Stimulated activated CD4-positive, alpha-beta T cell treated with anti-CD3 and anti-CD28 coated beads, Interleukin-12 subunit alpha, Interleukin-12 subunit beta, amount 100 ng/mL, for 4 hours (primary cell): Measurements from ENCODE around the gene MBD6.
"Not testable (repeated sequence)": the region's sequence is repeated elsewhere in the genome, so short reads cannot be mapped to it uniquely, and the experiment has no call there.

Source experiments
- DNase-seq: peaks from one replicate; pipeline ENCODE4 v3.0.0-alpha.2; 2020

MBD6 gene

DNA sequence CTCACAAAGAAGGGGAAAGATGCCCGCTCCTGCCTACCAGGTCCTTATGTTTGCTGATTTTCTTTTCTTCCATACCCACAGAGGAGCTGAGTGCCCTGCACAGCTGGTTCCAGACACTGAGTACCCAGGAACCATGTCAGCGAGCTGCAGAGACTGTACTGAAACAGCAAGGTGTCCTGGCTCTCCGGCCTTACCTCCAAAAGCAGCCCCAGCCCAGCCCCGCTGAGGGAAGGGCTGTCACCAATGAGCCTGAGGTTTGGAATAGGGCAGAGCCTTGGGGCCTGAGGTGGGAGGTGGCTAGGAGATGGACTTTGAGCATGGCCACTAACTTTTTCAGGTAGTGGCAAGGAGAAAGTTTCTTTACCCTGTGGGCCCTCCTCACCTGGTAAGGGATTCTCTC lies 32.5 kb upstream of the MBD6 start:
- DNase-seq: no peak

DNA sequence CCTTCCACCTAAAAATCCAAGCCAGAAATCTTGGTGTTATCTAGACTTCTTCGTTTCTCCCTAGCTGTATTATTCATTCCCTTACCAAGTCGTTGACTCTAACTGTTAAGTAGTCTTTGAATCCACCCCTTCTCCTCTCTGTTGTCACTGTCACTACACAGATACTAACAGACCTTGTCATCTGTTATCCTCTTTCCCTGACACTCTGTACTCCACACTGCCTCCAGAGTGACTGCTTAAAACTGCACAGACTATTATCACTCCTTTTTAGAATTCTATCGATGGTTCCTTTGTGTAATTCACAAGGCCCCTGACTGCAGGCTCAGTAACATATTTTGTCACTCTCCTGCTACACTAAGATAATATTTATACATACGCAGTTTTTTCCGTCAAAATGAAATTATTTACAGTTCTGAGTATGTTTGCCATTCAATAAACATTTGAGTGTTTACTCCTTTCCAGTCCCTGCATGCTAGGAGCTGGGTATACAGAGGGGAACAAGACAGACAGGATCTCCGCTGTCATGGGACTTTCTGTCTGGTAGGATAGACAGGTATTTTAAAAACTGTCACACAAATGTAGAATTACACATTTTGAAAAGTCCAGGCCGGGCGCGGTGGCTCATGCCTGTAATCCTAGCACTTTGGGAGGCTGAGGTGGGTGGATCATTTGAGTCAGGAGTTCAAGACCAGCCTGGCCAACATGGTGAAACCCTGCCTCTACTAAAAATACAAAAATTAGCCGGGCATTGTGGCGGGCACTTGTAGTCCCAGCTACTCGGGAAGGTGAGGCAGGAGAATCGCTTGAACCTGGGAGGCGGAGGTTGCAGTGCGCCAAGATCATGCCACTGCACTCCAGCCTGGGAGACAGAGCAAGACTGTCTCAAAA lies 31.0 kb upstream of the MBD6 start:
- DNase-seq: no peak

DNA sequence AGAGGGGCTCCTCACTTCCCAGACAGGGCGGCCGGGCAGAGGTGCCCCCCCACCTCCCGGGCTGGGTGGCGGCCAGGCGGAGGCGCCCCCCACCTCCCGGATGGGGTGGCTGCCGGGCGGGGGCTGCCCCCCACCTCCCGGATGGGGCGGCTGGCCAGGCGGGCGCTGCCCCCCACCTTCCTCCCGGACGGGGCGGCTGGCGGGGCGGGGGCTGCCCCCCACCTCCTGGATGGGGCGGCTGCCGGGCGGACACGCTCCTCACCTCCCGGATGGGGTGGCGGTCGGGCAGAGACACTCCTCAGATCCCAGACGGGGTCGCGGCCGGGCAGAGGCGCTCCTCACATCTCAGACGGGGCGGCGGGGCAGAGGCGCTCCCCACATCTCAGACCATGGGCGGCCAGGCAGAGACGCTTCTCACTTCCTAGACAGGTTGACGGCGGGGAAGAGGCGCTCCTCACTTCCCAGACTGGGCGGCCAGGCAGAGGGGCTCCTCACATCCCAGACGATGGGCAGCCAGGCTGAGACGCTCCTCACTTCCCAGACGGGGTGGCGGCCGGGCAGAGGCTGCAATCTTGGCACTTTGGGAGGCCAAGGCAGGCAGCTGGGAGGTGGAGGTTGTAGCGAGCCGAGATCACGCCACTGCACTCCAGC lies 27.4 kb upstream of the MBD6 start:
- DNase-seq: not testable (repeated sequence)

DNA sequence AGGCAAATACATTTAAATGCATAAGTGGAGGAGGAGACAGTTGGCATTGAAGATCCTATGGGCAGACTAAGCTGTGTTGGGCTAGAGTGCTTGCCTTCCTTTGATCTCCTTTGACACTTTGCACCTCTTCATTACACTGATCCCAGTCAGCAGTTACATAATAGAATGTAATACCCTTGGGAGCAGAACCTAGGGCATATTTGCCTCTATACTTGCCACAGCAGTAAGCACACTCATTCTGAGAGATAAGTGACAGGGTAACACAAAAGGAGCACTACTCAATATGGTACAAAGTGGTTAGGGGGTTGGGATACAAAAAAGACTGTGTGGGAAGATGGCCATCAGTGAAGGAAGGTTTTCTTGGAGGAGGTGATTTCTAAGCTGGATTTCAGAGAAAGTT lies 25.8 kb upstream of the MBD6 start:
- no peak for DNase-seq

DNA sequence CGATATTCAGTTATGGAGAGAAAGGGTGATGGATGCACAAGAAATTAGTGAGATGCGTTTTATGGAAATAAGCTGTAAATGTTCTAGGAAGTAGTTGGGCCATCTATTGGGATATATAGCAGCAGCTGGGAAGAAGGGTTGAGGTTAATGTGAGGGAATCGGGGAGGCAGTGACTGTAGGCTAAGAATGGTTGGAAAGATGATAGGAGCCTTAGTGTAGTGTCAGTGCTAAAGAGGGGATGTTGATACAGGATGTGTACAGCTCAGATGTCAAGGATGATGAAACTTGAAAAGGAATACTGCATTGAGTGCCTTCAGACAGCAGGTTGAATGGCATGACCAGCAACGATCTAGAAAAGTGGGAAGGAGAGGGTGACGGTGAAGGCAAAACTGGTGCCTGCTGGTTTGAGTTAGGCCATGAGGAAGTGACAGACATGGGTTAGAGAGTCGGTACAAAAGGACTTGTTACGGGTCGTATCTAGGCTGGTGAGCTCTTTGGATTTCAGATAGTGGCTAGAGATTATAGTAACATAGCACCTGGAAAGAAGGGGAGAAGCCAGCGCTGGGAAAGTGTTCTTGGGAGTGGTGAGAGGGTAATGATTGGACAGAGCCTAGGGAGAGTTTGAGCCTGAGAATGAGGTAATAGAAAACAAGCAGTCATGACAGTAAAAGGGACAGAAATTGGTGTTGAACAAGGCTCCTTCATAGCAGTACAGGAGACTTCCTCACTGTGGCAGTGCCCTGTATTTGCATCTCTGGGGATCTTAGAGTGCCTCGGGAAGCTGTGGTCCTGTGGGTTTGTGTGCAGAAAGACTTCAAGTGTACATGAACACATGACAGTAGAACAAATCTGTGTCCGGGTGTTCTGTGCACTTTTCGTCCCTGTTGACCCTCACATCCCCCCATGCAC lies 25.1 kb upstream of the MBD6 start:
- no peak for DNase-seq

DNA sequence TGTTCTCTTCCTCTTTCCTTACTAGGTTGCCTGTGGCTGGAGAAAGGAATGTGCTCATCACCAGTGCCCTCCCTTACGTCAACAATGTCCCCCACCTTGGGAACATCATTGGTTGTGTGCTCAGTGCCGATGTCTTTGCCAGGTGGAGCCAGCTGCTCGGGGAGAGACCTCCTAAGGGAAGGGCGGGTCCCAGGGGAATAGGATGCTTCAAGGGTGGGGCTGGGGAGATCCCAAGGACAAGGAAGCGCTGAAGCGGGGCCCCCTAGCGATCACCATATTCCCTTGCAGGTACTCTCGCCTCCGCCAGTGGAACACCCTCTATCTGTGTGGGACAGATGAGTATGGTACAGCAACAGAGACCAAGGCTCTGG lies 24.5 kb upstream of the MBD6 start:
- DNase-seq: no peak

DNA sequence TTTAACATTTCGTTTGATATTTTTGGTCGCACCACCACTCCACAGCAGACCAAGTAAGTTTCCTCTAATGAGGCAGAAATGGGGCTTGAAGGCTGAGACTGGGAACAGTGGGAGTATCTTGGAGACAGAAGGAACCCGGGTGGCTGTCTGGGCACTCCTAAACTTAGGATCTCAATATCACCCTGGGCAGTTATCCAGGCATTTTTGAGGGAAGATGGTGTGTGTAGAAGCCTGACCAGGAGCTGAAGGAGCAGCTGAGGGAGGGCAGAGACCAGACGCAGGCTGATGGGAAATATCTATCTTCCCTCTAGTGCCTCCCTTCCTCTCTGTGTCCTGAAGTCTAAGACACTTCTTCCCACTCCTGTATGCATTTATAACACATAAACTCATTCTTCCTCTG lies 24.1 kb upstream of the MBD6 start:
- no peak for DNase-seq

DNA sequence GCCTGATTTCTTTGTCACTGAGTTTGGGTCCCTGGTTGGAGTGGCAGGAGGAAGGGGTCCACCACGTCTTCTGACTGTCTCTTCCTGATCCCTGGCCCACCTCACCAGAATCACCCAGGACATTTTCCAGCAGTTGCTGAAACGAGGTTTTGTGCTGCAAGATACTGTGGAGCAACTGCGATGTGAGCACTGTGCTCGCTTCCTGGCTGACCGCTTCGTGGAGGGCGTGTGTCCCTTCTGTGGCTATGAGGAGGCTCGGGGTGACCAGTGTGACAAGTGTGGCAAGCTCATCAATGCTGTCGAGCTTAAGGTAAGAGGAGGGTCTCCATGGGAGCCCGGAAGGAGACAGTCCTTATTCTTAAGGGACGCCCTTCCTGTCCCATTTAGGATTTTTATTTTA lies 22.4 kb upstream of the MBD6 start:
- DNase-seq: no peak

DNA sequence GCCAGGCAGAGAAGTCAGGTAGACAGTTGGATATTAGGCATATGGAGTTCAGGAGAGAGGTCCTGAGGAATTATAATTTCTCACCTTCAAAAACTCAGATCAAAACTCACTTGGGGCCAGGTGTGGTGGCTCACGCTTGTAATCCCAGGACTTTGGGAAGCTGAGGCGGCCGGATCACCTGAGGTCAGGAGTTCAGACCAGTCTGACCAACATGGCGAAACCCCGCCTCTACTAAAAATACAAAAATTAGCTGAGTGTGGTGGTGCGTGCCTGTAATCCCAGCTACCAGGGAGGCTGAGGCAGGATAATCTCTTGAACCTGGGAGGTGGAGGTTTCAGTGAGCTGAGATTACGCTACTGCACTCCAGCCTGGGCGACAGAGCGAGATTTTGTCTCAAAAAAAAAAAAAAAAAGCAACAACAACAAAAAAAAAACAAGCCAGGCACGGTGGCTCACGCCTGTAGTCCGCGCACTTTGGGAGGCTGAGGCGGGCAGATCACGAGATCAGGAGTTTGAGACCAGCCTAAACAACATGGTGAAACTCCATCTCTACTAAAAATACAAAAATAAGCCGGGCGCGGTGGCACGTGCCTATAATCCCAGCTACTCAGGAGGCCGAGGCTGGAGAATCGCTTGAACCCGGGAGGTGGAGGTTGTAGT lies 20.2 kb upstream of the MBD6 start:
- not testable (repeated sequence) for DNase-seq

DNA sequence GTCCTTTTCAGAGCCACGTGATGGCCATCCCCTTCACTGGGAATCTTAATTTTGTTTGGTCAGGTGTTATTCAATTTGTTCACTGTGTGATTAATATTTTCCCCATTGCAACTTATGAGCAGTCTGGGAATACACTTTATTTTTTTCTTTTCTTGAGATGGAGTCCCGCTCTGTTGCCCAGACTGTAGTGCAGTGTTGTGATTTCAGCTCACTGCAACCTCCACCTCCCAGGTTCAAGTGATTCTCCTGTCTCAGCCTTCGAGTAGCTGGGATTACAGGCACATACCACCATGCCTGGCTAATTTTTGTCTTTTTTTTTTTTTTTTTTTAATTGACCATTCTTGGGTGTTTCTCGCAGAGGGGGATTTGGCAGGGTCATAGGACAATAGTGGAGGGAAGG lies 16.1 kb upstream of the MBD6 start:
- not testable (repeated sequence) for DNase-seq

DNA sequence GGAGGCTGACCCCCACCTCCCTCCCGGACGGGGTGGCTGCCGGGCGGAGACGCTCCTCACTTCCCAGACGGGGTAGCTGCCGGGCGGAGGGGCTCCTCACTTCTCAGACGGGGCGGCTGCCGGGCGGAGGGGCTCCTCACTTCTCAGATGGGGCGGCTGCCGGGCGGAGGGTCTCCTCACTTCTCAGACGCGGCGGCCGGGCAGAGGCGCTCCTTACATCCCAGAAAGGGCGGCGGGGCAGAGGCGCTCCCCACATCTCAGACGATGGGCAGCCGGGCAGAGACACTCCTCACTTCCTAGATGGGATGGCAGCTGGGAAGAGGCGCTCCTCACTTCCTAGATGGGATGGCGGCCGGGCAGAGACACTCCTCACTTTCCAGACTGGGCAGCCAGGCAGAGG lies 14.8 kb upstream of the MBD6 start:
- DNase-seq: not testable (repeated sequence)

DNA sequence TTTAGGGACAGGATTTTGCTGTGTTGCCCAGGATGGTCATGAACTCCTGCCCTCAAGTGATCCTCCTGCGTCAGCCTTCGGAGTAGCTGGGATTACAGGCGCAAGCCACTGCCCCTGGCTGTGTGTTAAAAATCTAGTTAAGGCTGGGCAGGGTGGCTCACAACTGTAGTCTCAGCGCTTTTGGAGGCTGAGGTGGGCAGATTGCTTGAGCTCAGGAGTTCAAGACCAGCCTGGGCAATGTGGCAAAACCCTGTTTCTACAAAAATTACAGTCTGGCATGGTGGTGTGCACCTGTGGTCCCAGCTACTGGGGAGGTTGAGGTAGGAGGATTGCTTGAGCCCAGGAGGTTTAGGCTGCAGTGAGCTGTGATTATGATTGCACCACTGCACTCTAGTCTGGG lies 11.5 kb upstream of the MBD6 start:
- no peak for DNase-seq

DNA sequence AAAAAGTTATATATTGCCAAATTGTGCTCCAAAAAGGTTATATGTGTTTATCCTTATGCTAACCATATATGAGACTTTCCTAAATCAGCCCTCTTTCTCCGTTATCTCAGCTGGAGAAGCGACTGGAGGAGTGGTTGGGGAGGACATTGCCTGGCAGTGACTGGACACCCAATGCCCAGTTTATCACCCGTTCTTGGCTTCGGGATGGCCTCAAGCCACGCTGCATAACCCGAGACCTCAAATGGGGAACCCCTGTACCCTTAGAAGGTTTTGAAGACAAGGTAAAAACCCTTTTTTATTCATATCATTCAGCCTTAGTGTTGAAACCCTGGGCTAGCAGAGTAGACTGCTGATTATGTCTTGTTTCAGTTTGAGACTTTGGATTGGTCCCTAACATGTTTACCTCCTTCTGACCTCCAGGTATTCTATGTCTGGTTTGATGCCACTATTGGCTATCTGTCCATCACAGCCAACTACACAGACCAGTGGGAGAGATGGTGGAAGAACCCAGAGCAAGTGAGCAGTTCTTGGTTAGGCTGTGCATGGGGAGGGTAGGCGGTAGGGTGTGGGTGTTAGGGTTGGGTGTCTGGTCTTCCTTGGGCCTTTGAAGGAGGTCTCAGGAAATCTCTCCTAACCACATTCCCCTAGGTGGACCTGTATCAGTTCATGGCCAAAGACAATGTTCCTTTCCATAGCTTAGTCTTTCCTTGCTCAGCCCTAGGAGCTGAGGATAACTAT lies 10.9 kb upstream of the MBD6 start:
- DNase-seq: no peak

DNA sequence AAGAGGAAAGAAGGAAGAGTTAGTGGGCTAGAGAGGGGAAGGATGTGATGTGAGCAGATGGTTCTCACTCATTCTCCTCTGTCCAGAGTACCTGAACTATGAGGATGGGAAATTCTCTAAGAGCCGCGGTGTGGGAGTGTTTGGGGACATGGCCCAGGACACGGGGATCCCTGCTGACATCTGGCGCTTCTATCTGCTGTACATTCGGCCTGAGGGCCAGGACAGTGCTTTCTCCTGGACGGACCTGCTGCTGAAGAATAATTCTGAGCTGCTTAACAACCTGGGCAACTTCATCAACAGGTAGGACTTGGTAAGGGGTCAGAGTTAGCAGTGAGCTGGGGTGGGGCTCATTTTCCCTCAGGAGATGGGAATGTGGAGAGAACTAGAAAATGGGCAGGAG lies 10.0 kb upstream of the MBD6 start:
- no peak for DNase-seq

DNA sequence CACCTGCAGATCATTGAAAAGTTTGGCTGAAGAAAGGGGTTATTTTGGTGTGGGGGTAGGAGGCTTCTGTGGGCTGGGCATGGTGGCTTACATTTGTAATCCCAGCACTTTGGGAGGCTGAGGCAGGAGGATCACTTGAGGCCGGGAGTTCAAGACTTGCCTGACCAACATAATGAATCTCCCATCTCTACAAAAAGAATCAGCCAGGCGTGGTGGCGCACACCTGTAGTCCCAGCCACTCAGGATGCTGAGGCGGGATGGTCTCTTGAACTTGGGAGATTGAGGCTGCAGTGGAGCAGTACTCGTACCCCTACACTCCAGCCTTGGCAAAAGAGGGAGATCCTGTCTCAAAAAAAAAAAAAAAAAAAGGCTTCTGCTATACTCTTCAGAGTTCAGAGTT lies 9.4 kb upstream of the MBD6 start:
- no peak for DNase-seq

DNA sequence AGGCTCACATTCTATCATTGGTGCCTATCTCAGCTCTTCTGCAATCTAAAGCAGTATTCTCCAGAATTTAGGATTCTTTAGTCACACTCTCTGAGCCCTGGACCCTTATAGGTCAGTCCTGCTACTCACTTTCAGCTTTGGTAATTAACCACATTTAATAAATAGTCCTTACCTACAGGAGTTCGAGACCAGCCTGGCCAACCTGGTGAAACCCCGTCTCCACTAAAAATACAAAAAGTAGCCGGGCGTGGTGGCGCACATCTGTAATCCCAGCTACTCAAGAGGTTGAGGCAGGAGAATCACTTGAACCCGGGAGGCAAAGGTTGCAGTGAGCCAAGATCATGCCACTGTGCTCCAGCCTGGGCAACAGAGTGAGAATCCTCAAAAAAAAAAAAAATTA lies 8.9 kb upstream of the MBD6 start:
- DNase-seq: not testable (repeated sequence)

DNA sequence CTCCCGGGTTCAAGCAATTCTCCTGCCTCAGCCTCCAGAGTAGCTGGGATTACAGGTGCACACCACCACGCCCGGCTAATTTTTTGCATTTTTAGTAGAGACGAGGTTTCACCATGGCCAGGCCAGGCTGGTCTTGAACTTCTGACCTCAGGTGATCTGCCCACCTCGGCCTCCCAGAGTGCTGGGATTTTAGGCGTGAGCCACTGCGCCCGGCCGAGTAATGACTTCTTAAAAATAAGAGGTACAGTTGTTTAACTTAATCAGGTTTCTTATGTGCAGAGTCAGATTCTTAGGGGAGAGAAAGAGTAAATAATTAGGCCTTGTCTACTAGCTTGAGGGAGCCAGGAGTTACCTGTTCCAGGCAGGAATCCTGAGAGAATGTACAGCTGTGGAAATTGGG lies 8.4 kb upstream of the MBD6 start:
- not testable (repeated sequence) for DNase-seq

DNA sequence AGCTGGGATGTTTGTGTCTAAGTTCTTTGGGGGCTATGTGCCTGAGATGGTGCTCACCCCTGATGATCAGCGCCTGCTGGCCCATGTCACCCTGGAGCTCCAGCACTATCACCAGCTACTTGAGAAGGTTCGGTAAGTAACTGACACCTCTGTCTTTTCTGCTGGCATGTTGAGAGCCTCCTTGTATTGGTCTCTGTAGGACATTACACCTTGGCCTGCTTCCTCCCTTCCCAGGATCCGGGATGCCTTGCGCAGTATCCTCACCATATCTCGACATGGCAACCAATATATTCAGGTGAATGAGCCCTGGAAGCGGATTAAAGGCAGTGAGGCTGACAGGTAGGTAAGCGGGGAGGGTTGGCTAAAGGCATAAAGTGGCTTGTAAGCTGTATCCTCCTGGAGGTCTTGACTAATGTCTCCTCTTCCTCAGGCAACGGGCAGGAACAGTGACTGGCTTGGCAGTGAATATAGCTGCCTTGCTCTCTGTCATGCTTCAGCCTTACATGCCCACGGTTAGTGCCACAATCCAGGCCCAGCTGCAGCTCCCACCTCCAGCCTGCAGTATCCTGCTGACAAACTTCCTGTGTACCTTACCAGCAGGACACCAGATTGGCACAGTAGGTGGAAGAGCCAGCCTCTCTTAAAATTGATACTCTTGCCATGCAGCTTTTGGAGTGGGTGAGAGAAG lies 7.8 kb upstream of the MBD6 start:
- DNase-seq: no peak

DNA sequence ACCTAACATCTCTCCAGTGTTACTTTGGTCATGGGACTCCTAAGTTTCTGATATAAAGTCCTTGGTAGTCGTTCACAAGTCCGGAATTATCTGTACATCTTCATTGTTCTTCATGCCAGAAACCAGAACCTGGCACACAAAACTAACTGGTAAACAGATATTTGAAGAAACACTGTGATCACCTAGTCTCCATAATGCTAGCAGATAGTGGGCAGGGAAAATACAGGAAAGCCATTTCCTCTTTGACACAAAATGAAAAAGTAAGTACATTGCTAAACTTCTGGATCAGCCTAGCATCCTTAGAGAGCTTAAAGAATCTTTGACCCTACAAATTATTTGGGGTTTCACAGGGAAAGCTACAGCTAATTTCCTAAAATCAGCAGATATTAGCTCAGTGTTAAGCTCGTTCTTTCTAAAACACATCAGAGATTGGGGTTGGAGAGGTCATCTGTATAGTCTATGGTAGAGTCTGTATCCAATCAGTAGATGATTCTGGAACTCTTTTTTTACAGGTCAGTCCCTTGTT lies 7.2 kb upstream of the MBD6 start:
- DNase-seq: no peak

DNA sequence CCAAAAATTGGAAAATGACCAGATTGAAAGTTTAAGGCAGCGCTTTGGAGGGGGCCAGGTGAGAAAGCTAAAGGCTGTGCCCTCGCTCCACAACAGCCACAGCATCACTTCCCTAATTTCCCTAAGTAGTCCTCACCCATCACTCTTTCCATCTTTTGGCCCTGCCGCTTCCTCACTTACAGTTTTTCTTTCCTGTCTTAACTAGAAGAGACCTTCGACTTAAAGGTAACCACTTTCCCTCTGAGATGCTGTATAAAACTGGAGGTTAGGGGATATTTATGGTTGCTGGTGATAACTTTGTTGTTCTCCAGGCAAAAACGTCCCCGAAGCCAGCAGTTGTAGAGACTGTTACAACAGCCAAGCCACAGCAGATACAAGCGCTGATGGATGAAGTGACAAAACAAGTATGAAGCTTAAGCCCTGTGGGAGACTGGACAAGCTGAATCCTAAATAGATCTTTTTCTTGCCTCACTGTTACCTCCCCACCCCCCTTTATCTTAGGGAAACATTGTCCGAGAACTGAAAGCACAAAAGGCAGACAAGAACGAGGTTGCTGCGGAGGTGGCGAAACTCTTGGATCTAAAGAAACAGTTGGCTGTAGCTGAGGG lies 6.6 kb upstream of the MBD6 start:
- DNase-seq: no peak

DNA sequence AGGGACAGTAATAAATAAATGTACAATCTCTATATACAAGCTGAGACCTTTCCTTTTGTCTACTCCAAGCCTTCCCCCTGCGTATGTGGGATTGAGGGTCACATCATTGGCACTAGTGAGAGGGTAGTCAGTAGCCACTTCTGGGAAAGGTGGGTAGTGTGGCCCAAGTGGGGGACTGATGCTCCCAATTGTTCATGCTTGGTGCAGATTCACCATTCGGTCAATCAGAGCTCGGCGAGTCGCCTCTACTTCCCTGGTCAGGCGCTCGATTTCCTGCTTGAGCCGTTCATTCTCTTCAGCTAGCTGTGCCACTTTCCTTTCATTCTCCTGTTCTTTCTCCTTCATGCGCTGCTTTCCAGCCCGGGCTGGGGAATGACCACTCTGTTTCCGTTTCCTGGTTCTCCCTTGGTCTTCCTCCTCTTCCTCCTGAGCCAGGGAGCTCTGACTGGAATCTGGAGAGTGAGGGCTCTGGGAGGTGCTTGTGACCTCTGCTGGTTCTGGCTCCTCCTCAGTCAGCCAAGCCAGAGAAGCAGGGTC lies 5.9 kb upstream of the MBD6 start:
- DNase-seq: no peak
